GM12874 (cell line): ENCODE data around the gene FRRS1L.

Experiments
- TF ChIP-seq, protein P1 (sequence below): IDR thresholded peaks from 2 replicates; pipeline ENCODE4 v1.5.1; 2011; ENCODE audit warnings: low read depth, mild to moderate bottlenecking, control low read depth, low read length, moderate library complexity; ENCODE audit not compliant: insufficient read depth

The FRRS1L gene

DNA sequence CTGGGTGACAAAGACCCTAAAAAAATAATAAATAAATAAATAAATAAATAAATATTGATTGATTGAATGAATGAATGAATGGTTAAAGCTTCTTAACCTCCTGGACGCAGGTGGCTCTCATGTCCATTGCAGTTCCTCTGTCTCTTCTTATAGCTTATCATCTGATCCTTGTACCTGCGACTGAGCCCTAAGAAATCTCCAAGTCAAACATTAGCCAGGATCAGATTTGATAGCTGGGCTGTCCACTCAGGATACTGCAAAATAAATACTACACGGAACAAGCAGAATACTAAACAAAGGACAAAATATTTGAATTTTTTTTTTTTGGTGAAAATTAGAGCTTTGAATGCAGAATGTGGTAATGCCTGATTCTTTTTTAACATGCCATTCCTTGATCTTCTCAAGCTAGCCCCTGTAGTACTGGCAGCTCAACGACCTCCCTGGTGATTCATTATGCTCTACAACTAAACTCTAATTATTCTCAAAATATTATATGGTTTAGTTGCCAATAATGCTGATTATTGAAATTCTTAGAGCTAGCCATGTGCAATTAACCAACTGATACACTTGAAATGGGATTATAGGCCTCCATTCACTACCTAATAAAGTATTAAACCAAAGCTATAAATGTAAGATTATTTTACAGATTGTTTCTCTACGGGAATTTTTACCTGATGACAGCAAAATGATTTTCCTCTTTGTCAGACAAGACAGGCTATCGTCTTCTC, 37.4 kb downstream of the FRRS1L start:
- TF ChIP-seq, protein P1, sequence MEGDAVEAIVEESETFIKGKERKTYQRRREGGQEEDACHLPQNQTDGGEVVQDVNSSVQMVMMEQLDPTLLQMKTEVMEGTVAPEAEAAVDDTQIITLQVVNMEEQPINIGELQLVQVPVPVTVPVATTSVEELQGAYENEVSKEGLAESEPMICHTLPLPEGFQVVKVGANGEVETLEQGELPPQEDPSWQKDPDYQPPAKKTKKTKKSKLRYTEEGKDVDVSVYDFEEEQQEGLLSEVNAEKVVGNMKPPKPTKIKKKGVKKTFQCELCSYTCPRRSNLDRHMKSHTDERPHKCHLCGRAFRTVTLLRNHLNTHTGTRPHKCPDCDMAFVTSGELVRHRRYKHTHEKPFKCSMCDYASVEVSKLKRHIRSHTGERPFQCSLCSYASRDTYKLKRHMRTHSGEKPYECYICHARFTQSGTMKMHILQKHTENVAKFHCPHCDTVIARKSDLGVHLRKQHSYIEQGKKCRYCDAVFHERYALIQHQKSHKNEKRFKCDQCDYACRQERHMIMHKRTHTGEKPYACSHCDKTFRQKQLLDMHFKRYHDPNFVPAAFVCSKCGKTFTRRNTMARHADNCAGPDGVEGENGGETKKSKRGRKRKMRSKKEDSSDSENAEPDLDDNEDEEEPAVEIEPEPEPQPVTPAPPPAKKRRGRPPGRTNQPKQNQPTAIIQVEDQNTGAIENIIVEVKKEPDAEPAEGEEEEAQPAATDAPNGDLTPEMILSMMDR = no peak

GRCh38 chr9:109124121-109124520, 42.9 kb downstream of the FRRS1L start:
- TF ChIP-seq, protein P1 = no peak

- TF ChIP-seq, protein P1 = no peak
Observed at GRCh38 chr9:109122726-109123621, 44.1 kb downstream of the FRRS1L start.

GRCh38 chr9:109121232-109121796, 45.7 kb downstream of the FRRS1L start:
- TF ChIP-seq, protein P1 = no peak

GRCh38 chr9:109120204-109120789, 46.8 kb downstream of the FRRS1L start:
- TF ChIP-seq, protein P1 = no peak

DNA sequence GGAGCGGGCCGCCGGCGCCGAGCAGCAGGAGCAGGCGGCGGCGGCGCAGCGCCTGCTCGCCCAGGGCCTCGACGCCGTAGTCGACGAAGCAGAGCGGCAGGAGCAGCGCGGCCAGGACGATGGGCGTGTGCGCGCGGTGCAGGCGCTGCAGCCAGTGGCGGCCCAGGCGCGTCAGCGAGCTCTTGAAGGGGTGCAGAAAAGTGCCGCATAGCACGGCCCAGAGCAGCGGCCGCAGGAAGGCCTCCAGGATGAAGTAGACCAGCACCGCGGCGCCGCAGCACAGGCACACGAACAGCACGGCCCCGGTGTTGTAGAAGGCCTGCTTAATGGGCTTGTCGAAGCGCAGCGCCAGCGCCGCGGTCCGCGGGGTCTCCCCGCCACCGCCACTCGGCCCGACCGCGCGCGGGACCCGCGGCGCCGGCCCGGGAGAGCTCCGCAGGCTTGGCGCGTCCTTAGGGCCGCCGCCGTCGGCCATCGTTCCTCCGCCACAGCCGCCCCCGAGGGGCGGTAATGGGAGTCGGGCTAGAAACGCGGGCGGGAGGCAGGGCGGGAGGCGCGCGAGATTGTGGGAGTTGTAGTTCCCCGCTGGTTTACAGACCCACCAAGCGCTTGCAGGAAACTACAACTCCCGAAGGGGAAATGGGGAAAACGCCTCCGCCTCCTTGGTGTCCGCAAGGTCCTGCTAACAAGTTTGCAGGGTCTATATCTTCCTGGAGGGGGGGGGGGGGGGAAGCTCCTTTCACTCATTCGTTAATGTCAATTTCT, 47.4 kb downstream of the FRRS1L start, which contains the start of gene TMEM245:
TSS of gene TMEM245 (minus strand) at position 509 of the 765 bp plus-strand sequence. CDS start at position 475, 34 bp downstream.
- TF ChIP-seq, protein P1 = no peak
